Measurements from ENCODE around the gene SSR4.

The SSR4 gene

DNA sequence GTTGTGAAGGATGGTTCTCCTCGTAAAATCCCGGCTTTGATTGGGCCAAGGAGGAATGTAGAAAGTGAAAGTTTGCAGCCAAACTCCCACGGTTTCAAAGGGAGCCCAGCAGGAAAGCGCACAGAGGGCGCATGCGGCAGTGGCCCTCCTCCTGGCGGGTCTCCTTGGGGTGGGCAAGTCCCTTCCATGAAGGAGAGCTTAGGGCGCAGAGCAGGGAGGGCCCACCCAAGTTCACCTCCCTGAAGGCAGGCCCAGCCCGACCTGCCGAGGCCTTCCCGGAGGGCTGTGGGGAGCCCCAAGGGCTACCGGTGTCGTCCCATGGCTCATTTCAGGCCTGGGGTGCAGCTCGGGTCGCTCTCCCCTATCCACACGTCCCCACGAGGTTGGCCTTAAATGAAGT, 33.8 kb downstream of the SSR4 start:
- FAIRE-seq = no peak
- TF ChIP-seq, protein P1, sequence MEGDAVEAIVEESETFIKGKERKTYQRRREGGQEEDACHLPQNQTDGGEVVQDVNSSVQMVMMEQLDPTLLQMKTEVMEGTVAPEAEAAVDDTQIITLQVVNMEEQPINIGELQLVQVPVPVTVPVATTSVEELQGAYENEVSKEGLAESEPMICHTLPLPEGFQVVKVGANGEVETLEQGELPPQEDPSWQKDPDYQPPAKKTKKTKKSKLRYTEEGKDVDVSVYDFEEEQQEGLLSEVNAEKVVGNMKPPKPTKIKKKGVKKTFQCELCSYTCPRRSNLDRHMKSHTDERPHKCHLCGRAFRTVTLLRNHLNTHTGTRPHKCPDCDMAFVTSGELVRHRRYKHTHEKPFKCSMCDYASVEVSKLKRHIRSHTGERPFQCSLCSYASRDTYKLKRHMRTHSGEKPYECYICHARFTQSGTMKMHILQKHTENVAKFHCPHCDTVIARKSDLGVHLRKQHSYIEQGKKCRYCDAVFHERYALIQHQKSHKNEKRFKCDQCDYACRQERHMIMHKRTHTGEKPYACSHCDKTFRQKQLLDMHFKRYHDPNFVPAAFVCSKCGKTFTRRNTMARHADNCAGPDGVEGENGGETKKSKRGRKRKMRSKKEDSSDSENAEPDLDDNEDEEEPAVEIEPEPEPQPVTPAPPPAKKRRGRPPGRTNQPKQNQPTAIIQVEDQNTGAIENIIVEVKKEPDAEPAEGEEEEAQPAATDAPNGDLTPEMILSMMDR (IDR thresholded peaks at IDR 0.05; ENCODE audit: insufficient read depth, missing control alignments) = no peak
- DNase-seq (ENCODE audit: insufficient read length, low spot score) = no peak

DNA sequence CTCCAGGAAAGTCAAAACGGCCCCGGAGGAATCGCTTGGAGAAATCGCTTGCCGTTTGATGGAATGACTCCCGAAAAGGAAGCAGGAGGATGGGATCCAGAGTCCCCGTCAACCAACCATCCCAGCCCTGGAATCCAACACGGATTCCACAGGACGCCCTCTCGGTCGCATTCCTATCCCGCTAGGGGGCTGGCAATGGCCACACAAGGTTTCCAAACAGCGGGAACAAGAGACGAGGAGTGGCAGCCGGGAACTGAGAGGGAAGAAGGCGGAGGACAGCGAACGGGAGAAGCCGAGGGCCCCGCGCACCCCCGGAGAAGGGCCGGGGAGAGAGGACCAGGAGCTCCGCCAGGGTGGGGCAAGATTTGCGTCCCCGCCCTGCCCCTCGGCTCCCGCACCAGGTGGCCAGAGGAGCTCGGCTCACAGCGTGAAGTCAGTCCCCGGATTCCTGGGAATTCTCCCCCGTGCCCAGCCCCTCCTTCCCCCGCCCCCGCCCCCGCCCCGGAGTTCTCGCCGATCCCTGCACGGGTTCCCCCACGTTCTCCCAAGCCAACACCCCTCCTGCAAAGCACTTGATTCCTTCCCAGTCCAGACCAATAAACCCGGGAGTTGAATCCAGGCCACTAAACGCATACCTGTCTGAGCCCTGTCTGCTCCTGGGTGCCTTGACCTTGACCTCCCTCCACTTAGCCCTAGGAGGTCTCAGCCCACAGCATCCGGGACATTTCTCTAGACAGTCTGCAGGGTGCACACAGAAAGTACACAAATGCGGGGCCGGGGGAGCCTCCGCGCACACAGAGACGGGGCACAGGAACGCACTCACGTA, 34.5 kb downstream of the SSR4 start:
- FAIRE-seq = no peak
- no peak for DNase-seq (ENCODE audit: insufficient read length, low spot score)
- TF ChIP-seq, protein P1 (IDR thresholded peaks at IDR 0.05; ENCODE audit: insufficient read depth, missing control alignments) = no peak

GRCh38 chrX:153829549-153829798, 35.0 kb downstream of the SSR4 start:
- TF ChIP-seq, protein P1 (IDR thresholded peaks at IDR 0.05; ENCODE audit: insufficient read depth, missing control alignments) = no peak
- FAIRE-seq = no peak
- no peak for DNase-seq (ENCODE audit: insufficient read length, low spot score)

- FAIRE-seq (no peak), DNase-seq (ENCODE audit: insufficient read length, low spot score) (no peak)
- TF ChIP-seq, protein P1 (IDR thresholded peaks at IDR 0.05; ENCODE audit: insufficient read depth, missing control alignments) = no peak
These were observed 35.6 kb downstream of the SSR4 start, which contains the start of gene PDZD4 for GRCh38 chrX:153829799-153830639. Gene PDZD4, minus strand, starts transcription at chrX:153830544. Its CDS starts 246 bp downstream, at chrX:153830298.

- FAIRE-seq = no peak
- TF ChIP-seq, protein P1 (IDR thresholded peaks at IDR 0.05; ENCODE audit: insufficient read depth, missing control alignments) = no peak
- DNase-seq (ENCODE audit: insufficient read length, low spot score) = no peak
These were observed 36.4 kb downstream of the SSR4 start for GRCh38 chrX:153830640-153831428.

GRCh38 chrX:153831429-153832150, 37.1 kb downstream of the SSR4 start:
- FAIRE-seq = no peak
- DNase-seq (ENCODE audit: insufficient read length, low spot score) = no peak
- TF ChIP-seq, protein P1 (IDR thresholded peaks at IDR 0.05; ENCODE audit: insufficient read depth, missing control alignments) = no peak
